GM12864 (cell line): Measurements from ENCODE around the gene OSBPL9.

Experiments used
- DNase-seq: peaks from one replicate; pipeline ENCODE4 v3.0.0-alpha.2; 2011; ENCODE audit warnings: low read depth
- H3K4me3 ChIP-seq: 2 replicates; pipeline ENCODE4 v1.5.1; 2011; ENCODE audit warnings: mild to moderate bottlenecking, low read depth, low read length, control low read depth
- TF ChIP-seq, protein P1 (sequence below): IDR thresholded peaks from 2 replicates; pipeline ENCODE4 v1.5.1; 2011; ENCODE audit warnings: low read depth, mild to moderate bottlenecking, moderate library complexity, low read length, control low read depth, inconsistent platforms; ENCODE audit errors: missing control alignments

Gene OSBPL9

GRCh38 chr1:51753969-51754368 is 137.1 kb downstream of the OSBPL9 start:
- no peak for DNase-seq
- TF ChIP-seq, protein P1, sequence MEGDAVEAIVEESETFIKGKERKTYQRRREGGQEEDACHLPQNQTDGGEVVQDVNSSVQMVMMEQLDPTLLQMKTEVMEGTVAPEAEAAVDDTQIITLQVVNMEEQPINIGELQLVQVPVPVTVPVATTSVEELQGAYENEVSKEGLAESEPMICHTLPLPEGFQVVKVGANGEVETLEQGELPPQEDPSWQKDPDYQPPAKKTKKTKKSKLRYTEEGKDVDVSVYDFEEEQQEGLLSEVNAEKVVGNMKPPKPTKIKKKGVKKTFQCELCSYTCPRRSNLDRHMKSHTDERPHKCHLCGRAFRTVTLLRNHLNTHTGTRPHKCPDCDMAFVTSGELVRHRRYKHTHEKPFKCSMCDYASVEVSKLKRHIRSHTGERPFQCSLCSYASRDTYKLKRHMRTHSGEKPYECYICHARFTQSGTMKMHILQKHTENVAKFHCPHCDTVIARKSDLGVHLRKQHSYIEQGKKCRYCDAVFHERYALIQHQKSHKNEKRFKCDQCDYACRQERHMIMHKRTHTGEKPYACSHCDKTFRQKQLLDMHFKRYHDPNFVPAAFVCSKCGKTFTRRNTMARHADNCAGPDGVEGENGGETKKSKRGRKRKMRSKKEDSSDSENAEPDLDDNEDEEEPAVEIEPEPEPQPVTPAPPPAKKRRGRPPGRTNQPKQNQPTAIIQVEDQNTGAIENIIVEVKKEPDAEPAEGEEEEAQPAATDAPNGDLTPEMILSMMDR: no peak

GRCh38 chr1:51754666-51755065 is 137.8 kb downstream of the OSBPL9 start:
- H3K4me3 ChIP-seq: no peak overlapping the region
- TF ChIP-seq, protein P1: no peak
- DNase-seq: no peak

More at GRCh38 chr1:51753969-51754368, 137.1 kb downstream of the OSBPL9 start:
- no peak overlapping the region for H3K4me3 ChIP-seq

GRCh38 chr1:51755437-51755836 is 138.5 kb downstream of the OSBPL9 start:
- no peak for DNase-seq
- TF ChIP-seq, protein P1: no peak
- no peak overlapping the region for H3K4me3 ChIP-seq

DNA sequence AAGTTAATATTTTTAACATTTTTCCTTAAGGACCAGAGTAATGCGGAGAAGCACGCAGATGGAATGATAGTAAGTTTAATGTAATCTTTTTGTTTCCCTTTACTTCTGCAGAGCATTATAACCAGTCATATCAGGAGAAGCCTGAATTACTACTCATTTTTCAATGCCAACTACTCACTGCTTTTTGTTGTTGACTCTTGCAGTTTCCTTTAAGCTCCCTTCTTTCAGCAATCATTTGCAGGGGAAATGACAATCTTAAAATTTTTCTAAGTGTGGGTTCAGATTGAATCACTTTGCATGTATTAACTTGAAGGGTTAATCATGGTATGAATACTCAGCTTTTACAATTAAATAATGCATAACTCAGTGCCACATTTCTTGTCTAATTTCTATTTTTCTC is 139.4 kb downstream of the OSBPL9 start:
- TF ChIP-seq, protein P1: no peak
- DNase-seq: no peak
- H3K4me3 ChIP-seq: no peak overlapping the region

DNA sequence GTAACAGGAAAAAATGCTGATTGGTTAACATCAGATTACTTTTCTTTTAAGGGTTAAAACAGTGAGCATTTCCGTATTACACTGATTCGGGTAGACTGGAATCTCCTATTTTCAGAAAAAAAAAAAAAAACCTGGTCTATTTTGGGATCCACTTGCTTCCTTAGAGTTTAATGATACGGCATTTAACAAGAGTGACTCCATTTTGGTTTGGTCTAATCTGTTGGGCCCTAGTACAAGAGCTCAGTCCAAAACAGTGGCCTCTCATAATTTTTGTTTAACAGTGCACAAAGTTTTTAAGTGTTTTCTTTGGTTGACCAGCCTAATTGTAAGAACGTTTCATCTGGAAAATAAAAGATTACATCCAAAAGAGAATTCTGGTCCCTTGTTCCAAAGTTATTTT is 141.4 kb downstream of the OSBPL9 start:
- H3K4me3 ChIP-seq: no peak overlapping the region
- TF ChIP-seq, protein P1: no peak
- DNase-seq: no peak

- no peak overlapping the region for H3K4me3 ChIP-seq
- no peak for DNase-seq
- TF ChIP-seq, protein P1: no peak
These were observed 144.0 kb downstream of the OSBPL9 start for GRCh38 chr1:51760872-51761271.

- no peak for DNase-seq
- TF ChIP-seq, protein P1: no peak
- H3K4me3 ChIP-seq: no peak overlapping the region
These were observed 144.5 kb downstream of the OSBPL9 start for GRCh38 chr1:51761351-51761750.
